Stimulated activated CD8-positive, alpha-beta memory T cell treated with anti-CD3 and anti-CD28 coated beads, Interleukin-7, amount 100 ng/mL, for 4 hours (primary cell): ENCODE measurements around the gene PCNX2.
"Not testable (repeated sequence)": the region's sequence is repeated elsewhere in the genome, so short reads cannot be mapped to it uniquely, and the experiment has no call there.

Experiments
- DNase-seq, 2 donors: peaks; one replicate each; pipeline ENCODE4 v3.0.0-alpha.2; 2020; ENCODE audit warnings: low read depth in 2 of 2

The PCNX2 gene

GRCh38 chr1:233224311-233224710, 71.2 kb downstream of the PCNX2 start:
- DNase-seq: no peak

- DNase-seq: no peak
Measured at GRCh38 chr1:233217832-233218231, 77.7 kb downstream of the PCNX2 start.

GRCh38 chr1:233216009-233216408, 79.5 kb downstream of the PCNX2 start:
- DNase-seq: no peak

- DNase-seq: no peak
Measured at GRCh38 chr1:233215135-233215760, 80.3 kb downstream of the PCNX2 start.

- no peak for DNase-seq
Measured at GRCh38 chr1:233211595-233211994, 83.9 kb downstream of the PCNX2 start.

- no peak for DNase-seq
Measured at GRCh38 chr1:233211106-233211505, 84.4 kb downstream of the PCNX2 start.

- DNase-seq: no peak
Measured at GRCh38 chr1:233209481-233209880, 86.0 kb downstream of the PCNX2 start.

GRCh38 chr1:233208687-233209086, 86.8 kb downstream of the PCNX2 start:
- DNase-seq: no peak

- no peak for DNase-seq
Measured at GRCh38 chr1:233197940-233198339, 97.6 kb downstream of the PCNX2 start.

- DNase-seq: no peak
Measured at GRCh38 chr1:233193741-233194140, 101.8 kb downstream of the PCNX2 start.

GRCh38 chr1:233190987-233191386, 104.5 kb downstream of the PCNX2 start:
- no peak for DNase-seq

- DNase-seq: no peak
Measured at GRCh38 chr1:233189526-233189925, 106.0 kb downstream of the PCNX2 start.

- DNase-seq: no peak
Measured at GRCh38 chr1:233188061-233188460, 107.5 kb downstream of the PCNX2 start.

GRCh38 chr1:233183226-233184020, 112.1 kb downstream of the PCNX2 start:
- no peak for DNase-seq

GRCh38 chr1:233182587-233182986, 112.9 kb downstream of the PCNX2 start:
- no peak for DNase-seq

- no peak for DNase-seq
Measured at GRCh38 chr1:233180641-233181364, 114.7 kb downstream of the PCNX2 start.

- not testable (repeated sequence) for DNase-seq
Measured at GRCh38 chr1:233179638-233180037, 115.9 kb downstream of the PCNX2 start.

GRCh38 chr1:233172201-233172600, 123.3 kb downstream of the PCNX2 start:
- DNase-seq: no peak

GRCh38 chr1:233170741-233171140, 124.8 kb downstream of the PCNX2 start:
- DNase-seq: no peak

GRCh38 chr1:233168384-233168783, 127.1 kb downstream of the PCNX2 start:
- no peak for DNase-seq

- no peak for DNase-seq
Measured at GRCh38 chr1:233166896-233167295, 128.6 kb downstream of the PCNX2 start.

GRCh38 chr1:233163696-233164095, 131.8 kb downstream of the PCNX2 start:
- no peak for DNase-seq

- DNase-seq: no peak
Measured at GRCh38 chr1:233158322-233158721, 137.2 kb downstream of the PCNX2 start.
